Activated naive CD4-positive, alpha-beta T cell treated with anti-CD3 and anti-CD28 coated beads, Interleukin-2, amount 50 U/mL, for 16 hours (primary cell): ENCODE data around the gene PDIA5.

Experiments used
- DNase-seq: peaks from one replicate; pipeline ENCODE4 v3.0.0-alpha.2; 2020

PDIA5 gene

DNA sequence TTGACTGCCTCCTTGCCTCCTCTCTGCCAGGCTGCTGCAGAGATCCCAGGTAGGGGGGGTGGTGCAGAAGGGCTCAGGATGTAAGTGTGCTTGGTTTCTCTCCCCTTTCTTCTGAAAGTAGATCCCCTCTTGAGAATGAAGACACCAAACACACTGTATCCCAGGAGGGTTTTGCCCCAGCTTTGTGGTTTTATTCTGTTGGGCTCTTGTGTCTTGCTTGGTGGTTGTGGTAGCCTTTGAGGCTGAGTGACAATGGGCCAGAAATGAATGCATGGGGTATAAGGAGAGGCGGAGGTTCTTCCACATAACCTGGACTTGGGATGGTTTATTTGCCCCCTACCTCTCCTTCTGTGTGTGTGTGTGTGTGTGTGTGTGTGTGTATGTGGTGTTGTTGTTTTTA, 5.7 kb downstream of the PDIA5 start:
- no peak for DNase-seq

DNA sequence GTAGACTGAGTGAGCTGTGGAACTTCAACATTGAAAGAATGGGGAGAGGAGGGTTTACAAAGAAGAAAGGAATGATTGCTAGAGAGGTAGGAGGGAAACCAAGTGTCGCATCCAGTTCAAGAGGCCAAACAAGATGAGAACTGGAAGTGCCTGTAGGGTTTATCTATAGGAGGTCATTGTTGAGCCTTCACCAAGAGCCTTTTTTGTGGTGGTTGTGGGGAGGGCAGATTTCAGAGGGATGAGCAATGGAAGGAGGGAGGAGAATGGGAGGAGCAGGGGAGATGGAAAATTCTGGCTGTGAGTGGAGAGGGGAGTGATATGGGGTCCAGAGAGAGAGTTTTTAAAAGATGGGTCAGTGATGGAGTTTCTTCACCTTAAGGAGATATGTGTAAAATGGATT, 8.5 kb downstream of the PDIA5 start:
- no peak for DNase-seq

GRCh38 chr3:123076112-123076495, 9.3 kb downstream of the PDIA5 start:
- no peak for DNase-seq

DNA sequence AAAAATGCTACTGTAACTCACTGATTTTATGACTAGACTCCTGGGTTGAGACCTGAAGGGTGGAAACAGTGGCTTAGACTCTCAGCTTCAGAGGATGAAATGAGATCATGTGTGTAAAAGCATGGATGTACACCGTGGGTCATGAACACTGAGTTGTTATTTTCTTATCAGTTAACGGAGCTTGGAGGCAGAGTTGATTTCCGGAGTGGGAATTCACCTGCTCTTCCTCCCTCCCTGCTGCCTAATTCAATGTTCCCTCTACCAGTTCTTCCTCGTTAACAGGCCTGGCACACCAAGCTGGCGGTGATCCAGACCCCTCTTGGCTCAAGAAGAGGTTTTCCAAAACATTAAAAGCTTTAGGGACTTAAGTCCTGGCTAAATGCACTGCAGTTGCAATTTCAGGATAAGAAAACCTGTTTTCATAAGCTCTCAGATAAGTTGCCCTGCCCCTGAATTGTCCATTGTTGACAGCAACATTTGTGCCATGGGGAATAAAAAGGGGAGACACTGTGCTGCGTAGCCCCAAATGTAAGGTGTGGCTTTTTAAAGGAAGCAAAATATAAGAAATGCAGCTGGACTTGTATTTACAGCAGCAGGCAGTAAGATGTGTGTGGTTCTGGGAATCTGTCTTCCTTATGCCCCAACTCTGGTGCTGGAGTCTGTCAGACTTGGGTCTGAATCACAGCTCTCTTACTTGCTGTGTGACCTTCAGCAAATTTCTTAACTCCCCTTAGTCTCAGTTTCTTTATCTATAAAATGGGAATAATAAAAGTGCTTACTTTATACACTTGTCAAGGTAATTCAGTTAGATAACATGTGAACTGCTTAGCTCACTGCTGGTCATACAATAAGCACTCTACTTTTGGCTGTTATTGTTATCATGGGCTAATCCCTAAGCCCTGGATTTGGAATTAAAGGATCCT, 9.9 kb downstream of the PDIA5 start:
- DNase-seq = no peak

DNA sequence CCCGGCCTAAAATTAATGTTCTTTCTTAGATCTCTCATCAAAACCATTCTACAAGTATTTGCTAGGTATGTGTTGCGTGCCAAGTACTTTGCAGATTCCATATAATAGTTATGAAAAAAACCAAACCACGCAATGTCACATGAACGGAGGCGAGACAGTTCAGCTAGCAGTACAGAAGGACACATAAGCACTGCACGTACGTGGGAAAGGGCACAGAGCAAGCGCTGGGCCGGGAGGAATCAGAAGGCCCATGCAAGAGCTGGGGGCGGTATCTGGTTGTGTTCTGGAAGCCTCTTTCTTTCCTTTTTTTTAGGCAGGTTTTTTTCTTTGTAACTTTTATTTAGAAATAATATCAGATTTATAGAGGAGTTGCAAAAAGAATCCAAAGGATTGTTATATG, 11.3 kb downstream of the PDIA5 start:
- DNase-seq = no peak

- DNase-seq = no peak
These were observed 14.2 kb downstream of the PDIA5 start for GRCh38 chr3:123080864-123081562.

DNA sequence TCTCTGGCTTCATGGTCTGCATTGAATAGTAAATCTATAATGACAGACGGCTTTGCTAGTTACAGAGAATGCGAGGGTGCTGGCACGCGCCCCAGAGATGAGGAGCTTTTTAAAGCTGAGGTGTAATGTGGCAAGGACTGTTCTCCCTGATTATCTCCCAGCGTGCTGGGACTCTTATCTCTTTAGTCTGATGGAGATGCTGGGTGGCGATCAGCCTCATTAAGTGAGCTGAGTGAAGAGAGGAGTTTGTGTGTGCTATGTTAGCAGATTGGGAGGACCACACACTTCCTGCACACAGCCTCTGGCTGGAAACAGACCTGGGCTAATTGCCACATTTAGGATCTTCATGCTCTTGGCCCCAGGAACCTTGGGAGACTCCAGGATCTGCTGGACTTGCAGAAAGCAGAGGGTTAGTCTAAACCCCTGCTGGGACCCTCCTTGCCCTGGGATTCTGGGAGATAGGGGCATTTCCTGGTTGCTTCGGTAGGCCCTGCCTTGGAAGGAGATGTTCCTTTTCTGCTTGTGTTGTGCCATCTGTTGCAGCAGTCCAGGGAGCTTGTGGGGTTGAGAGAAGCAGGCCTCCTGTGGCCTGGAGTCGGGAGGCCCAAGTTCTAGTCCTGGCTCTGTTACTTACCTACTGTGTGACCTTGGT, 15.0 kb downstream of the PDIA5 start:
- no peak for DNase-seq

- DNase-seq = no peak
These were observed 15.7 kb downstream of the PDIA5 start for GRCh38 chr3:123082370-123083065.

DNA sequence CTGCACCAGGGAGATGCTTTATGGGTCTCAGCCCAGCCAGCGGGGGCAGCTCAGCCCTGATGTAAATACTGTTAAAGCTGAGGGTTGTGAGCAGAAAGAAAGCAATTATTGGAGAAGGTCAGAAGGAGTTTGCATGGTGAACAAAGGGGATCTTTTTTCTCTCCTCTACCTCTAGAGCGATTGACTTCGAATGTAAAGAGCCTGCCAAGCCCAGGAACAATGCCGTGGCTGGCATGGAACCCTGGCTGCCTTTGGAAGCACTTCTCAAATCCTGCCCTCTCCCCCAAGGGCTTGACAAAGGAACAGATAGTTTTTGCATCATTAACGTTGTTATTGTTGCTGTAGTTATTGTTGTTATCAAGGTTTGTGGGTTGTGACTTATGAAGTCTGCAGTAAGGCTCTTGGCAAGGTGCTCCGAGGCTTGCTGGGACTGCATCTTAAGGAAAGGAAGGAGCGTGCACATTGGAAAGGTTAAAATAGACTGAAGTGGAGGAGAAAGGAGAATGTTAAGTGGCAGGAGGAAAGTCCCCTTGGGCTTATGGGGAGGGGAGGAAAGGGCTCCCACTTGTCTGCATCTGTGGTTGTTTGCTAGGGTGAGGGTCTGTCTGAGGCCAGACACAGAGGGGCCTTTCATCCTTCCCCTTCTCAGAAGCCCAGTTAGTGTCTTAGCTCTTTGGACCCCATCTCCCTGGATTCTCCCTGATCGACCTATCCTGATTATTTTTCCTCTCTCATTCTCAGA, 16.7 kb downstream of the PDIA5 start:
- DNase-seq = no peak

GRCh38 chr3:123084192-123084591, 17.4 kb downstream of the PDIA5 start:
- DNase-seq = no peak

GRCh38 chr3:123084738-123085237, 18.0 kb downstream of the PDIA5 start:
- DNase-seq = no peak

GRCh38 chr3:123085293-123085931, 18.6 kb downstream of the PDIA5 start:
- DNase-seq = no peak

- no peak for DNase-seq
These were observed 19.3 kb downstream of the PDIA5 start for GRCh38 chr3:123085932-123086627.

DNA sequence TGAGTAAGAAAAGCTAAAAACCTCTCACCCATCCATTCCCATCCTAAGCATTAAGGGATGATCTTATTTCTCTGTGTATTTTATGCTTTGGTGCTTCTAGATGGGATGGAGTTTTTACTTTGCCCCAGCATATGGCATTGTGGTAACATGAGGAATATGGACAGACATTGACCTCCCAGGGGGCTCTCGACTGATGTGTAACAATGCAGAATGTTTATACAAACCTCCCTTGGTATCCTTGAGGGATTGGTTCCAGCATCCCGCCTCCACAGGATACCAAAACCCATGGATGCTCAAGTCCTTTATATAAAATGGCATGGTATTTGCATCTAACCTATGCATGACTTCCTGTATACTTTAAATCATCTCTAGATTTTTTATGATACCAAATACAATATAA, 21.6 kb downstream of the PDIA5 start:
- no peak for DNase-seq

DNA sequence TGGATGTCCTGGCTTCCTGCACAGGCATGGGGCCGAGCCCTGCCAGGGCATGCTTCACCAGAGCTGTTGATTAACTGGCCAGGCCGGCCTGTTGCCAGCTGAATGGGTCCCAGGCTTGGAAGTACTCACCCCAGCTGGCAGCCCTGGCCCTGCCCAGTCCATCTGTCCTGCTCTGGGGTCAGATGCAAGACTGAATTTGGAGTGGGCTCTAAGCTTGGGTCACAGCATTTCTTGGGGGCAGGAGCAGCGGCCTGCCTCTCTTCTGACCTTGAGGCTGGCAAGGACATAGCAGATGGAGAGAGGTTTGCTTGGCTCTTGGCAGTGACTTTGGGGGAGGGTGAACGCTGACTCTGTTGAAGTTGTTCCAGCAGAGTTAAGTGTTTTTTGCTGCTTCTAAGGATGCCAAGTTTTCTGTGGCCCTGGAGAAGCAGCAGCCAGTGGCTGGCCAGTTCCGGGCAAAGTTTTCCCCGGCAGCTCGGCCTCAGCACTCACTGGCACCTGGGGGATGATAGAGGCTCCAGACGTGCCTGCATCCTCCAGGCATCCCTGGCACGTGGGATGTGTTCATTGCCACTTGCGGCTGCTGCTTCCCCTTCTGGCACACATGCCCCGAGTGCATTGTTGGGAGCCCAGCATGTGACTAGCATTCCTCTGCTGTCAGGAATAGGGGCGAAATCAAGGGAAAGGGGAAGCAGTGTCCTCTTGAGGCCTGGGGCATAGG, 22.9 kb downstream of the PDIA5 start:
- DNase-seq = no peak

GRCh38 chr3:123090728-123091531, 24.1 kb downstream of the PDIA5 start:
- DNase-seq = no peak

DNA sequence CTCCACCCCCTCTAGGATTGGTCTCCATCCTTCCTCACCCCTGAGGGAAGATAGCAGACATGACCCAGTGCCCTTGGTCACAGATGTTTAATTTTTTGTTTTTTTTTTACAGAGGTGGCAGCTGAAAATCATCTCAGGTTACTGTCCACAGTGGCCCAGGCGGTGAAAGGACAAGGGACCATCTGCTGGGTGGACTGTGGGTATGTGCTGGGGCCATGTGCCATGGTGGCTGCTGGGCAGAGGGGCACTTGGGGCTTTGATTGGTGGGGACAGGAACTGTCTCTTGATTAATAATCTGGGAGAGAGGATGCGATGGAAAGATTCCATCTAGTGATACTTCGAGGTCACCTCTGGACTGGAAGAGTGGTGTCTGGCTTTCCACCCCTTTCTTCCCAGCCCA, 25.4 kb downstream of the PDIA5 start:
- no peak for DNase-seq

DNA sequence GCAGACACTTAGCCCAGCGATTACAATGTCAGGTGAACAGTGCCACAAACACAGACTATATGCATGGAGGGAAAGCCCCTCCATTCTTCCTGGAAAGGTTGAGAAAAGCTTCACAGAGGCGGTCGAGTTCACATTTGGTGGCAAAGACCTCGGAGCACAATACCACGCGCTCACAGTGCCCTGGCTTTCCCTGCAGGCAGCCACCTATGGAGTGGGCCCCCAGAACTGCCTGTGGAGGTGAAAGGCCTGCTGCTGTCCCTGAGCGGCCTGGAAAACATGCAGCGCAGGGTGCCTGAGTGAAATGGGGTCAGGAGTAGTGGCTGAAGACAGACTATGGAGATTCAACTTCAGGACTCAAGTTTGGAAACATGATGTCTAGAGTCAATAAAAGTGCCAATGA, 26.9 kb downstream of the PDIA5 start:
- DNase-seq = no peak

DNA sequence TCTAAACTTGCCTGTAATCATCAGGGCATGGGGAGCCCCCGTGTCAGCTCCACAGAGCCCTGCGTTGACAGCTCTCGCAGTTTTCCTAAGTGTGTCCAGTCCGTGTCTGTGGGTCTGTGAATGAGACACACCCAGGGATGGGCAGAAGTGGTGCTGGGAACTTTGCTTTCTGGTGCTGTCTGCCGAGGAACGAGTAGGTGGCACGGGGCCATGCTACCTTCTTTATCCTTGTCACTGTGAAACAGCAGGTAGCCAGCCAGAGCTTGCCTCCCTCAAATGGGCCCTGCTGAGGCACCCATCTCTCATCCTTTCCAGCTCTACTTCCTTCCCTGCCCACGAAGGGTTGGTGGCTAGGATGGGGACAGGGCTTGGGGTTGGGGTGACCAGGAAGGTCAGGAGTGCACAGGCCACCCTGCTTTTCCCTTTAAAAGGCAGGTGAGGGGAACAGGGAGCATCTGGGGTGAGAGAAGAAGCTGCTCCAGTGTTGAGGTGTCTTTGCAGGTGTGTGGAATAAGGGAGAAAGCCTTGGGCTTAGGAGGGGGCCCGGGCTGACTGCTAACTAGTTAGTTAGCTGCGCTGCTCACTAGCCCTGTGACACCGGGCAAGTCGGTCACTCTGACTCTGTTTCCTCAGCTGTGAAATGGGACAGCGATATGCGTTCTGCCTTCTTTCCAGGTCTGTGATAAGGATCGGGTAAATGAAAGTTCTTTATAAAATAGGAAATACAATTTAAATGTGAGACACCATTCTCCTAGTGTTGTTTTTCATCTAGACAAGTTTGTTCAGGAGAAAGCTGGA, 27.9 kb downstream of the PDIA5 start:
- no peak for DNase-seq
